OCI-M1 (cell line): ENCODE measurements around the gene TEX48.

ENCODE experiments used
- DNase-seq: peaks from one replicate; lab custom pipeline; 2025; lab: John Stamatoyannopoulos, UW

Gene TEX48

DNA sequence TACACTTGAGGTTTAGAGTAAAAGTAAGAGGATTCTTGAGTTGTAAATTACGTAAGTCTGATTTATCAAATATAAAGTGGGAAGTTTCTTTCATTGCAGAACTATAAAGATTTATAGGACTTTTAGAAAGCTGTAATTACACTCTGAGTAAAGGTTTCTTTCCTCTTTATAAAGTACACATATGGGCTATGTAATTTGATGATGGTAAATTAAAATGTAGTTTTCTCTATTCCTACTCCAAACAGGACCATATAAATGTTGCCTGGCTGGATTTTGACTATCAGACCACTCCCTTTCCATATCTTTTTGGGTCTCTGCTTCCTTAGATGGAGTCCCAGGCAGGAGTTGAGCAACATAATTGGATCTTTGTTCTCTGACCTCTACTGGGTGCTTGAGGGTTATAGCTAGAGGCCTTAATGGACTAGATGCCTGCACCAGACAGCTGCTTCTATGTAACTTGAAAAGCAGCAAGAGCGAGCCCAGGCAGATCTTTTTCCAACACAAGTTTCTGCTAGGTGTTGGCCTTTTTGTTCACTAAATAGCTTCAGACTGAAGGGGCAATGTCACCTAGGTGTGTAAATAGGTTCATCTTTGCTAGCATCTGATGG is 11.4 kb upstream of the TEX48 start:
- no peak for DNase-seq

- no peak for DNase-seq
Observed at GRCh38 chr9:114691956-114692295, 9.9 kb upstream of the TEX48 start.

DNA sequence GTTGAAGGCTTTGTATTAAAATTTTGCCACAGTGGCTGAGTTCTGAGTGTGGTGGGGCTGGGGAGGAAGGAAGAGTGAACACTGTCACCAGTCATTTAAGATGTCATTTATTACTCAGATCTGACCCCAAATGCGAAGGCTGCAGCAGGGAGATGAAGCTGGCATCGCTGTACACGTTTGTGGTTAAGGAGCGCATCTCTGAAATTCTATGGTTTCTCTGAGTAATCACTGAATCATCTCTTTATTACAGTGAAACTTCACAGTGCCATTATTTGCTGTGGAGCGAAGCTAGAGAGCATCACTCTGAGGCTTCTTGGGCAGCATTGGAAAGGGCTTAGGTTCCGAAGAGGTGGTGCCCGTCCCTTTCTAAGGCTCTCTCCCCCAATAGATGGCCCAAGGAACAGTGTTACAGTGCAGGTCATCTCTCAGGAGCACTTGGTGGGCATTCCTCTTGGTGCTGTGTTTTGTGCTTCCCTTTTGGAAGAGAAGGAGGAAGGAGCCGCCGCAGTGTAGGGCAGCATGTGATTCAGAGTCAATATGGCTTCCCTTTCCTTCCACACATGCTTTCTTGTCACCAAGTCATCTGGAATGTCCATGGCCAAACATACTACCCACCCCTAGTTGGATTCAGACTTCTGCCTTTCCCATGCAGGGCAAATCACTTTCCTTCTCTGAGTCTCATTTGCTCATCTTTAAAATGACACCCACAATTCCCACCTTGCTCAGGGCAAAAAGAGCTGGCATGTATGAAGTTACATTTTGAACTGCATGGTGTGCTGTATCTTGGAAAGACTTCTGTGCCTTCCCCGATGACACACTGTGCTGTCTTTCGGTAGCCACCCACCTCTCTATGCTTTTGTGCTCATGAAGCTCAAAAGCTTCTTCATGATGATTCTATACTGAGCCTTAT is 9.3 kb upstream of the TEX48 start:
- DNase-seq: no peak

GRCh38 chr9:114690308-114690707 is 8.3 kb upstream of the TEX48 start:
- no peak for DNase-seq

DNA sequence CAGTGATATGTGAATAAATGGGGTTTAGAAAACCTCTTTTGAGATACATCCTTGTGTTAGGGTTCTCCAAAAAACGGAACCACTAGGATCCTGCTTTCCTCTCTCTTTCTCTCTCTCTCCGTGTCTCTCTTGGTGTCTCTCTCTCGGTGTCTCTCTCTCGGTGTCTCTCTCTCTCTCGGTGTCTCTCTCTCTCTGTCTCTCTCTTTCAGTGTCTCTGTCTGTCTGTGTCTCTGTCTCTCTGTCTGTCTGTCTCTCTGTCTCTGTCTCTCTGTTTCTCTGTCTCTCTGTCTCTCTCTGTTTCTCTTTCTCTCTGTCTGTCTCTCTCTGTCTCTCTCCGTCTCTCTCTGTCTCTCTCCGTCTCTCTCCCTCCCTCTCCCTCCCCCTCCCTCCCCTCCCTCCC is 7.8 kb upstream of the TEX48 start:
- DNase-seq: no peak

- DNase-seq: no peak
Observed at GRCh38 chr9:114688909-114689610, 7.1 kb upstream of the TEX48 start.

- DNase-seq: no peak
Observed at GRCh38 chr9:114688379-114688778, 6.4 kb upstream of the TEX48 start.

GRCh38 chr9:114687034-114687433 is 5.0 kb upstream of the TEX48 start:
- DNase-seq: no peak

DNA sequence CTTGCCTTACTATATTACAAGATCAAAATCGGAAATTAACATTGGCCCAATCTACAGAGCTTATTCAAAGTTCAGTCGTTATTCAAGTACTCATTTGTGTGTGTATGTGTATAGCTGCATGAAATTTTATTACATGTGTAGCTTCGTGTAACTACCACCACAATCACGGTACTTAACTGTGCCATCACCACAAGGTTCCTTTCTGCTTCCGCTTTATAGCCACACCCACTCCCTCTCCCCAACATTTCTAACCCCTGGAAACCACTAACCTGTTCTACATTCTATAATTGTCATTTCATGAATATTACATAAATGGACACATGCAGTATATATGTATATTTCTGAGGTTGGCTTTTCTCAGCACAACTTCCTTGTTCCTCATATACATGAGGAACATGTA is 4.0 kb upstream of the TEX48 start:
- no peak for DNase-seq

DNA sequence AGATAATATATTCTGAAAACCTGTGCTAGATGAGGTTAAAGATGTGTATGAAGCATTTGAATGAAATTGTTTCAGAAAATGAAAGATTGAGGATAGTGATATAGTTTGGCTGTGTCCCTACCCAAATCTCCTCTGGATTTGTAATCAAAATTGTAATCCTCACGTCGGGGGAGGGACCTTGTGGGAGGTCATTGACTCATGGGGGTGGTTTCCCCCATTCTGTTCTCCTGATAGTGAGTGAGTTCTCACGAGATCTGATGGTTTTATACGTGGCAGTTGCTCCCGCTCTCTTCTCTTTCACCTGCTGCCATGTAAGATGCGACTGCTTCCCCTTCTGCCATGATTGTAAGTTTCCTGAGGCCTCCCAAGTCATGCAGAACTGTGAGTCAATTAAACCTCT is 2.0 kb upstream of the TEX48 start:
- DNase-seq: no peak

GRCh38 chr9:114682846-114683245 is 854 bp upstream of the TEX48 start:
- DNase-seq: no peak

- no peak for DNase-seq
Observed at GRCh38 chr9:114680259-114681001, 1.6 kb downstream of the TEX48 start.

- no peak for DNase-seq
Observed at GRCh38 chr9:114678795-114679194, 3.2 kb downstream of the TEX48 start.

DNA sequence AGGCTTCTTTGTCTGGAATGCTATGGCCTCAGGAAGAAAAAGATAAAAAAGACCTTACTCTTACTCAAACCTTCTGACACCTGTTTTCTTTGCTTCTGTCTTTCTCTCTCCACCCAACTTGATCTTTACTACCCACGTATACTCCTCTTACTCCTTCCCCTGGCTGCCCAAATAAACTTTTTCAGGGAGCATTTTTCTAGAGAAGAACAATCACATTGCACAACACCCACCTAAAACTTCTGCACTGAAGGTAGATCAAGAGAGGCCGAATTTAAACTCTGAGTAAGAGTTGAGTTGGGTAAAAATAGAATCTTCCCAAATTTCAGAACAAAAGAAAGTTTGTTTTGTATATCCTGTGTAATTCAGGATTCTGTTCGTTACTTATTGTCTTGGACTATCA is 3.9 kb downstream of the TEX48 start:
- no peak for DNase-seq

- peak; percentile 86 for DNase-seq
Observed at GRCh38 chr9:114677418-114677817, 4.6 kb downstream of the TEX48 start.

- DNase-seq: peak; percentile 25
Observed at GRCh38 chr9:114676901-114677300, 5.1 kb downstream of the TEX48 start.

DNA sequence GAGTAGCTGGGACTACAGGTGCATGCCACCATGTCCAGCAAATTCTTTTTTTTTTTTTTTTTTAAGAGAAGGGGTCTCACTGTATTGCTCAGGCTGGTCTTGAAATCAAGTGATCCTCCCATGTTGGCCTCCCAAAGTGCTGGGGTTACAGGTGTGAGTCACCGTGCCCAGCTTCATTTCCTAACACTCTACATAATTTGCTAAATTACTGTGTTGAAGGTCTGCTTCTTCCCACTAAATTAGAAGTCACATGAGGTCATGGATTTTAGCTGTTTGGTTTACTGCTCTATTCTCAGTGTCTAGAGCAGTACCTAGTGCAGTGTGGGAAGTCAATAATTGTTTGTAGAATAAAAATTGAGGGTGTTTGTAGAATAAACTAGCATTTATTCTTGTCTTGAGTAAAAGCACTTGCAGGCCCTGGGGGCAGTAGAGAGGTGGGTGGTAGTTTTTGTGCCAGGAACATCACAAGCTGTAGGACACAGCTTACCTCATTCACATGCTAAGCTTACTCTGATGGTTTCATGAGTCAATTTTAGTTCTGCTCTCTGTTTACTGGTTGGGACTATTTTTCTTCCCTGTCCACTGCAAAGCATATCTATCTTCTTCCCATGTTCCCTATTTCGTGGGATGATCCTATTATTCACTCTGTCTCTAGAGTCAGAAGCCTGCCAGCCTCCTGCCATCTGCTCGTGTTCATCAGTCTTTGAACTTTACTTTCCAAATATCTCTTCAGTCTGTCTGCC is 7.0 kb downstream of the TEX48 start:
- DNase-seq: no peak

GRCh38 chr9:114674076-114674797 is 7.8 kb downstream of the TEX48 start:
- DNase-seq: no peak

GRCh38 chr9:114671605-114672004 is 10.4 kb downstream of the TEX48 start:
- DNase-seq: no peak

GRCh38 chr9:114669961-114670360 is 12.0 kb downstream of the TEX48 start:
- no peak for DNase-seq

DNA sequence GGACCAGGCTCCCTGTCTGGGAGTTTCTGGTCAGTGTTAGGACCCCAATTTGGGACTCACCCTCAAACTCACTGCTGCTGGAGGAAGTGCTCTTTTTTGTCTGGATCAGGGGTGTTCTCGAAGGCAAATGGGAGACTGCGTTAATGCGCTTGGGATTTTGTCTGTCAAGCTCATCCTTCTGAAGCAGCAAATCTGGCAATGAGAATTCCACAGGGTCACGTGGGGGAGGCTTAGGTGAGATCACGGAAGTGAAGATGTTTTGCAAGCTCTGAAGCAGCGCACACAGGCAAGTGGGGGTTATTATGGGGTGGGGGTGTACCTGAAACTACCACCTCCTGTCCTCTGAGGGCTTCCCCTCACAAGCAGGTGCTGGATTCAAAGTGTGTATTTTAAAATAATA is 13.8 kb downstream of the TEX48 start:
- DNase-seq: no peak
